GM12878 (cell line): ENCODE measurements around the gene SAC3D1. TPM values are rescaled to one million over a fixed set of nuclear protein-coding genes. Genes with fewer than 3 reads are reported as not detected.

Experiments used
- ATAC-seq: fragments of 200-7000 bp; cut with Tn5 transposase; 3 replicates; pipeline ENCODE4 v1.9.1; 2020; ENCODE audit warnings: mild to moderate bottlenecking, moderate library complexity
- BruUV-seq: library from RNA; stranded (reverse); fragments of 400-500 nt; replicated peaks from 2 replicates; lab custom pipeline; 2021; lab: Mats Ljungman, UMichigan
- CTCF ChIA-PET: fragments of 300-600 bp; sonication (Branson Sonifier 250); formaldehyde crosslinking; extraction: SDS; loops from one replicate; lab custom pipeline; 2021; ENCODE audit warnings: inconsistent platforms; lab: Yijun Ruan, JAX
- POLR2A ChIA-PET: fragments of 350-600 bp; formaldehyde crosslinking; extraction: SDS; loops from one replicate; lab custom pipeline; 2021; ENCODE audit warnings: inconsistent platforms; lab: Charles Lee
- RAD21 ChIA-PET: fragments of 300-600 bp; sonication (Branson Sonifier 250); formaldehyde crosslinking; loops from one replicate; lab custom pipeline; 2023; ENCODE audit warnings: antibody characterized with exemption; ENCODE audit not compliant: unreplicated experiment; lab: Charles Lee
- SMC1A ChIA-PET: fragments of 300-600 bp; sonication (Branson Sonifier 250); formaldehyde crosslinking; loops from one replicate; lab custom pipeline; 2023; ENCODE audit not compliant: unreplicated experiment, uncharacterized antibody; lab: Charles Lee
- DNase-seq: peaks from one replicate; pipeline ENCODE4 v3.0.0-alpha.2; 2011; ENCODE audit warnings: low read depth, low spot score
- FAIRE-seq: peaks from 3 replicates; lab custom pipeline; 2011; peaks lifted over from hg19 to GRCh38; lab: Jason Lieb, UNC
- H2AFZ ChIP-seq: 2 replicates; pipeline ENCODE4 v1.6.0; 2011; ENCODE audit warnings: low read depth, low read length, control low read depth; ENCODE audit not compliant: control insufficient read depth
- H3K27ac ChIP-seq: 2 replicates; pipeline ENCODE4 v1.5.1; 2011; ENCODE audit warnings: control low read depth; ENCODE audit not compliant: control insufficient read depth, insufficient read depth
- H3K27me3 ChIP-seq, 2 experiments: replicated peaks in 1 of 2; 2 replicates each; pipeline versions ENCODE4 v1.6.0 to v1.6.1; 2011; ENCODE audit warnings: low read length in 1 of 2; ENCODE audit not compliant: control insufficient read depth in 2 of 2, insufficient read depth in 2 of 2
- H3K36me3 ChIP-seq, 2 experiments: 2 replicates each; pipeline ENCODE4 v1.5.1; 2011; ENCODE audit warnings: low read length in 1 of 2; ENCODE audit not compliant: control insufficient read depth in 2 of 2, insufficient read depth in 2 of 2
- H3K4me1 ChIP-seq: 2 replicates; pipeline ENCODE4 v1.6.1; 2011; ENCODE audit warnings: mild to moderate bottlenecking, low read length, moderate library complexity, mixed read lengths; ENCODE audit not compliant: control insufficient read depth, insufficient read depth
- H3K4me2 ChIP-seq: 2 replicates; pipeline ENCODE4 v1.6.0; 2011; ENCODE audit warnings: control low read depth; ENCODE audit not compliant: control insufficient read depth, insufficient read depth
- H3K4me3 ChIP-seq: fragments of 200-600 bp; sonication (generic); 2 replicates; pipeline ENCODE4 v1.5.1; 2016
- H3K79me2 ChIP-seq: 2 replicates; pipeline ENCODE4 v1.6.0; 2011; ENCODE audit warnings: low read length; ENCODE audit not compliant: control insufficient read depth, insufficient read depth
- H3K9ac ChIP-seq: 2 replicates; pipeline ENCODE4 v1.8.0; 2011; ENCODE audit warnings: low read length, control low read depth, mixed read lengths; ENCODE audit not compliant: control insufficient read depth, insufficient read depth
- H3K9me3 ChIP-seq: replicated peaks from 3 replicates; pipeline ENCODE4 v1.5.1; 2011; ENCODE audit warnings: mild to moderate bottlenecking, low read length; ENCODE audit not compliant: control insufficient read depth, insufficient read depth
- H4K20me1 ChIP-seq: 2 replicates; pipeline ENCODE4 v1.6.0; 2011; ENCODE audit not compliant: control insufficient read depth, insufficient read depth
- CBX5 ChIP-seq: sonication (generic); IDR thresholded peaks from 2 replicates; pipeline ENCODE4 v1.6.1; 2016; ENCODE audit warnings: low read depth, moderate library complexity, mild to moderate bottlenecking, inconsistent platforms
- CEBPB ChIP-seq, 2 experiments: fragments of 150-350 bp in 1 of 2; IDR thresholded peaks; 2 replicates each; pipeline ENCODE4 v1.6.1; 2012 to 2014; ENCODE audit warnings: low read depth in 2 of 2, low read length in 2 of 2, borderline replicate concordance in 1 of 2, inconsistent platforms in 1 of 2
- CHD4 ChIP-seq: fragments of 200-600 bp; sonication (generic); IDR thresholded peaks from 2 replicates; pipeline ENCODE4 v1.6.1; 2016; ENCODE audit warnings: mild to moderate bottlenecking
- FOS ChIP-seq: IDR thresholded peaks from 3 replicates; pipeline ENCODE4 v1.6.1; 2011; ENCODE audit warnings: borderline replicate concordance; ENCODE audit not compliant: insufficient read length; ENCODE audit errors: extremely low read depth
- IKZF1 ChIP-seq: fragments of 450-650 bp; conservative IDR thresholded peaks from 2 replicates; pipeline ENCODE4 v1.6.1; 2017; ENCODE audit warnings: antibody characterized with exemption, mild to moderate bottlenecking
- LARP7 ChIP-seq: fragments of 450-650 bp; IDR thresholded peaks from 2 replicates; pipeline ENCODE4 v1.6.1; 2017; ENCODE audit warnings: mild to moderate bottlenecking
- MEF2B ChIP-seq: fragments of 450-650 bp; IDR thresholded peaks from 2 replicates; pipeline ENCODE4 v1.6.1; 2018; ENCODE audit warnings: mild to moderate bottlenecking, moderate library complexity; ENCODE audit not compliant: partially characterized antibody, poor library complexity, severe bottlenecking
- NR2C1 ChIP-seq: fragments of 450-650 bp; IDR thresholded peaks from 2 replicates; pipeline ENCODE4 v1.6.1; 2017; ENCODE audit warnings: antibody characterized with exemption, mild to moderate bottlenecking, moderate library complexity
- POU2F2 ChIP-seq: IDR thresholded peaks from 3 replicates; pipeline ENCODE4 v1.6.1; 2011; ENCODE audit warnings: low read depth, mild to moderate bottlenecking, low read length, borderline replicate concordance
- RAD21 ChIP-seq: IDR thresholded peaks from 2 replicates; pipeline ENCODE4 v1.6.1; 2011; ENCODE audit warnings: mild to moderate bottlenecking, low read depth, low read length, moderate library complexity; ENCODE audit not compliant: insufficient read depth
- RELA ChIP-seq: fragments of 450-650 bp; IDR thresholded peaks from 2 replicates; pipeline ENCODE4 v1.8.0; 2014; ENCODE audit warnings: borderline replicate concordance; ENCODE audit not compliant: partially characterized antibody
- STAT3 ChIP-seq: IDR thresholded peaks from 2 replicates; pipeline ENCODE4 v1.6.1; 2011; ENCODE audit warnings: low read depth, low read length, improper control_type of control experiment
- SUZ12 ChIP-seq: fragments of 200-600 bp; sonication (generic); IDR thresholded peaks from one replicate; pipeline ENCODE4 v1.6.1; 2018; ENCODE audit warnings: antibody characterized with exemption, mild to moderate bottlenecking; ENCODE audit not compliant: unreplicated experiment
- YBX1 ChIP-seq: fragments of 450-650 bp; IDR thresholded peaks from 2 replicates; pipeline ENCODE4 v1.6.1; 2016; ENCODE audit warnings: antibody characterized with exemption
- ZNF622 ChIP-seq: fragments of 450-650 bp; IDR thresholded peaks from 2 replicates; pipeline ENCODE4 v1.6.1; 2017; ENCODE audit warnings: mild to moderate bottlenecking, inconsistent platforms
- WGBS: methylation state at CpG from one replicate; pipeline ENCODE4 v1.1.6; 2016; ENCODE audit warnings: low lambda C conversion rate; ENCODE audit not compliant: insufficient replicate concordance, insufficient coverage; ENCODE audit errors: missing lambda C conversion rate; 5-methylcytosine and 5-hydroxymethylcytosine counted together
- in situ Hi-C: fragments of 300-500 bp; cut with MboI; formaldehyde crosslinking; loops from 9 replicates; pipeline ENCODE4 v1.14.3; 2018; ENCODE audit warnings: mixed read lengths
- intact Hi-C: fragments of 100-400 bp; cut with micrococcal nuclease; formaldehyde crosslinking; loops from one replicate; pipeline ENCODE4 v1.14.2; 2022; ENCODE audit not compliant: unreplicated experiment
- polyA plus RNA-seq, 11 experiments: library from polyadenylated mRNA; depleted of rRNA in 4 of 11; unstranded in 6 of 11; stranded (reverse) in 5 of 11; fragments of >200 nt; fragmentation: Nextera tagmentation in 4 of 11; fragmentation: Illumina TruSeq in 1 of 11; extraction: Ambion mirVana in 4 of 11; extraction: Trizol in 1 of 11; gene quantifications; 1 replicate in 1 of 11; 2 replicates in 10 of 11; pipeline versions ENCODE4 v1.2.1 to v1.2.3, GENCODE V29; 2011 to 2016; ENCODE audit warnings: inconsistent platforms in 2 of 11, missing spikeins in 2 of 11, low read depth in 1 of 11
- total RNA-seq, 4 experiments: library from RNA; depleted of rRNA in 3 of 4; stranded (reverse); fragments of >200 nt in 3 of 4; fragmentation: Illumina TruSeq in 1 of 4; extraction: Trizol in 1 of 4; gene quantifications; 2 replicates each; pipeline versions ENCODE4 v1.2.1 to v1.2.3, GENCODE V29; 2013 to 2021
- TF ChIP-seq, protein P1 (sequence below): fragments of 450-650 bp; IDR thresholded peaks from 2 replicates; pipeline ENCODE4 v1.6.1; 2018; ENCODE audit warnings: mild to moderate bottlenecking, low read depth, moderate library complexity; ENCODE audit not compliant: partially characterized antibody

SAC3D1 gene
- total and polyA plus RNA-seq, 10 of the 15 experiments (the other 5 are each of a cell fraction or from before 2014, with no cell fraction given): 0.16 to 44.6 (median 12.1) TPM

DNA sequence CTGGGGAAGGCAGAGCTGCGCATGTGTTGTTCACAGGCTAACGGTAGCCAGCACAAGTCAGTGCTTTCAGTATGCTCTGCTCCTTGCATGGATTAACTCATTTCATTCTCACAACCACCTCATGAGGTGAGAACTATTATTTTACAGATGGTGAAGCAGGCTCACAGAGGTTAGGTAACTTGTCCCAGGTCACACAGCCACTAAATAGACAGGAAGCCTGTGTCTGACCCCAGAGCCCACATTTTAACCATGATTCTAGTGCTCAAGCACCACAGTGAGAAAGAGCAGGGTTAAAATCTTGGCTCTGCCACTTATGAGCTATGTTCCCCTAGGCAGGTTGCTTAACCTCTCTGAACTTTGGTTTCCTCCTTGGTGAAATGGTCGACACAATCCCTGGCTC lies 20.0 kb upstream of the SAC3D1 start:
- ChIA-PET CTCF (no interaction called here), POLR2A (no interaction called here), SMC1A (interaction anchor here (1.0 kb wide), 1 partner anchor 79 kb away, joined by 3 read pairs; no protein-coding TSS in a partner anchor), RAD21 (no interaction called here)
- Histone ChIP-seq H4K20me1 (no peaks in the 10 kb centered on the region; the same call in 1 of the 2 replicates), H3K4me3 (no peak overlapping the region), H3K4me2 (no peak overlapping the region), H3K27ac (no peak overlapping the region), H3K36me3 (peaks cover 0 to 5% of the 10 kb centered on the region in 2 experiments; a peak in 2 of 4 replicates), H2AFZ (no peak overlapping the region), H3K4me1 (peaks cover 11% of the 10 kb centered on the region), H3K9ac (no peak overlapping the region), H3K27me3 (no peaks in the 10 kb centered on the region), H3K9me3 (no peaks in the 10 kb centered on the region), H3K79me2 (no peaks in the 10 kb centered on the region; the same call in none of the 2 replicates)
- no peak for ATAC-seq
- in situ Hi-C loops (no loop called here), intact Hi-C loops (no loop called here)
- DNase-seq: no peak
- BruUV-seq: no TSS peak
- TF ChIP-seq ZNF622: no peak
- no peak for TF ChIP-seq MEF2B
- no peak for TF ChIP-seq FOS
- TF ChIP-seq CEBPB (IDR thresholded peaks at IDR 0.05; ENCODE audit: borderline replicate concordance in 1 of 2, low read depth in 2 of 2, low read length in 2 of 2): no peak
- TF ChIP-seq NR2C1: no peak
- TF ChIP-seq RELA: no peak
- no peak for TF ChIP-seq LARP7
- 81% methylated on average over 3 of the region's 3 CpGs for WGBS
- FAIRE-seq: no peak

DNA sequence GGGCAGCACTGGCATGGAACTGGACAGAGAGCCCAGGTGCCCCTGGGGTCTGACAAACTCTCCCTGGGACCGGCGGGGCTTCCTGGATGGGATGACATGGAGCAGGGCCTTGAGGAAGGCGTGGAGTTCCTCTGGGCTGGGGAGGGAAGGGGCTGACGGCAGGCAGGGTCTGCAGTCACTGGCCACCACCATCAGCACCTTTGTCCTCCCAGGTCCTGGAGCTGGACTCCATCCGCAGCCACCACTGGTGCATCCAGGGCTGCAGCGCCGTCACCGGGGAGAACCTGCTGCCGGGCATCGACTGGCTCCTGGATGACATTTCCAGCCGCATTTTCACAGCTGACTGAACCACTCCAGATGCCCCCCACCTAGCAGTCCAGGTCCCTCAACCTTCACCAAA lies 19.5 kb upstream of the SAC3D1 start:
- Histone ChIP-seq H3K4me1 (peaks cover 7% of the 10 kb centered on the region), H4K20me1 (no peaks in the 10 kb centered on the region; the same call in 1 of the 2 replicates), H3K9ac (no peak overlapping the region), H3K4me2 (no peak overlapping the region), H3K36me3 (peaks cover 0 to 5% of the 10 kb centered on the region in 2 experiments; a peak in 2 of 4 replicates), H3K9me3 (no peaks in the 10 kb centered on the region), H3K79me2 (no peaks in the 10 kb centered on the region; the same call in none of the 2 replicates), H2AFZ (no peak overlapping the region), H3K4me3 (no peak overlapping the region)
- ChIA-PET SMC1A (interaction anchor here (1.0 kb wide), 1 partner anchor 78 kb away, joined by 3 read pairs; no protein-coding TSS in a partner anchor), RAD21 (no interaction called here), POLR2A (no interaction called here), CTCF (no interaction called here)
- FAIRE-seq (no peak), DNase-seq (no peak)
- in situ Hi-C loops: no loop called here
- no peak for TF ChIP-seq RAD21
- no peak for TF ChIP-seq SUZ12
- no peak for TF ChIP-seq POU2F2
- TF ChIP-seq STAT3: no peak
- no peak for TF ChIP-seq CBX5
- TF ChIP-seq CHD4: no peak
- TF ChIP-seq, protein P1, sequence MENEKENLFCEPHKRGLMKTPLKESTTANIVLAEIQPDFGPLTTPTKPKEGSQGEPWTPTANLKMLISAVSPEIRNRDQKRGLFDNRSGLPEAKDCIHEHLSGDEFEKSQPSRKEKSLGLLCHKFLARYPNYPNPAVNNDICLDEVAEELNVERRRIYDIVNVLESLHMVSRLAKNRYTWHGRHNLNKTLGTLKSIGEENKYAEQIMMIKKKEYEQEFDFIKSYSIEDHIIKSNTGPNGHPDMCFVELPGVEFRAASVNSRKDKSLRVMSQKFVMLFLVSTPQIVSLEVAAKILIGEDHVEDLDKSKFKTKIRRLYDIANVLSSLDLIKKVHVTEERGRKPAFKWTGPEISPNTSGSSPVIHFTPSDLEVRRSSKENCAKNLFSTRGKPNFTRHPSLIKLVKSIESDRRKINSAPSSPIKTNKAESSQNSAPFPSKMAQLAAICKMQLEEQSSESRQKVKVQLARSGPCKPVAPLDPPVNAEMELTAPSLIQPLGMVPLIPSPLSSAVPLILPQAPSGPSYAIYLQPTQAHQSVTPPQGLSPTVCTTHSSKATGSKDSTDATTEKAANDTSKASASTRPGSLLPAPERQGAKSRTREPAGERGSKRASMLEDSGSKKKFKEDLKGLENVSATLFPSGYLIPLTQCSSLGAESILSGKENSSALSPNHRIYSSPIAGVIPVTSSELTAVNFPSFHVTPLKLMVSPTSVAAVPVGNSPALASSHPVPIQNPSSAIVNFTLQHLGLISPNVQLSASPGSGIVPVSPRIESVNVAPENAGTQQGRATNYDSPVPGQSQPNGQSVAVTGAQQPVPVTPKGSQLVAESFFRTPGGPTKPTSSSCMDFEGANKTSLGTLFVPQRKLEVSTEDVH: no peak
- no peak for TF ChIP-seq IKZF1
- no peak for TF ChIP-seq YBX1
- TF ChIP-seq, all 136 proteins: peak for 0
- Histone ChIP-seq H3K27me3 (no peaks in the 10 kb centered on the region), H3K27ac (no peak overlapping the region)
- intact Hi-C loops: no loop called here
- 98% methylated on average over 10 of the region's 11 CpGs for WGBS
- ATAC-seq: no peak
- BruUV-seq: no TSS peak
